ENCODE results near the gene CDK17. TPM values are rescaled to one million over a fixed set of nuclear protein-coding genes. Genes with fewer than 3 reads are reported as not detected.

The CDK17 gene
- total and polyA plus RNA-seq, 2 of the 8 experiments (the other 6 are each of a cell fraction or from before 2014, with no cell fraction given): 5.8 to 20.0 TPM

DNA sequence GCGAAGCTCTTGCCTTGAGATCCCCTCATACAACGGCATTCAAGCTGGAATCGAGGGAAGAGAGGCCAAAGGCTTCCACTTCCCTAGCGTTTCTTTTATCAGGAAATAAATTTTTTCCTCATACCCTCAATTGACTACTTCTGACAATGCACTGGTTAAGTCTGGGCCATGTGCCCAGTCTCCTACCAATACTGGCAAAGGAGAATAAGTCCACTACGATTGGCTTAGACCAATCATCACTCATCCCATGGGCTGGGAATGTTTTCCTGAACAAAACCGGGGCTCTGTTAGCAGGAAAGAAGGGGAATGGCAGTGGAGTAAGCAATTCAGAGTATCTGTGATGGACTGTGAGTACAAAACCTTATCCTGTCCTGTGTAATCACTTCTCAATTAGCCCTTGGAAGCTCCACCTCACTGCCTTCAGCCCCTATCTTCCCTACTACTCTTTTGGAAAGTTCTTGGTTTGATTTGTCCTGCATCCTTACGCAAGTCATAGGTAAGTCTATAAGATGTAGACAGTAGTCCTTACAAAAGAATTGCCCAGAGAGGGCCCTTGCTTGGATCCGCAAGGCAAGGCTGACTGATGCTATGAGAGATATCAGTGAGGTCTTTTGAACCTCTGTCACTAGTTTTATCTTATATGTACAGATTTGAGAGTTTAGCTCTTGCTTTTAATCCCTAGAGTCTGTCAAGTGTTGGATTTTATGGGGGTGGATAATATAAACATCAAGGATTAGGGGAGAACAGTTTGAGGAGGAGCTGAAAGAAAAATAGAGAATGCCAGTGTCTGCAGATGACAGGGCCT lies 36.3 kb upstream of the CDK17 start (continued):
- TF ChIP-seq TEAD4 (IDR thresholded peaks at IDR 0.05; ENCODE audit: low read depth, low read length): no peak
- no peak for TF ChIP-seq KDM5A (IDR thresholded peaks at IDR 0.05; ENCODE audit: low read length)
- no peak for TF ChIP-seq ATF3 (IDR thresholded peaks at IDR 0.05; ENCODE audit: insufficient read depth, low read depth, low read length)
- no peak for TF ChIP-seq ASH2L (IDR thresholded peaks at IDR 0.05; ENCODE audit: low read length)
- TF ChIP-seq USF2 (IDR thresholded peaks at IDR 0.05; ENCODE audit: low read length): no peak
